Stimulated activated CD8-positive, alpha-beta memory T cell treated with anti-CD3 and anti-CD28 coated beads, Interleukin-4, amount 100 ng/mL, for 4 hours (primary cell): ENCODE measurements around the gene MTREX.

Experiments
- DNase-seq, 2 donors: peaks; one replicate each; pipeline ENCODE4 v3.0.0-alpha.2; 2020; ENCODE audit warnings: low read depth in 2 of 2, low spot score in 1 of 2

The MTREX gene

GRCh38 chr5:55427157-55427556 is 119.4 kb downstream of the MTREX start:
- no peak for DNase-seq

- DNase-seq = no peak
These were observed 121.4 kb downstream of the MTREX start for GRCh38 chr5:55429221-55429612.

- no peak for DNase-seq
These were observed 121.9 kb downstream of the MTREX start for GRCh38 chr5:55429613-55430253.

- DNase-seq = no peak
These were observed 124.8 kb downstream of the MTREX start for GRCh38 chr5:55432549-55432948.

GRCh38 chr5:55437452-55437851 is 129.7 kb downstream of the MTREX start:
- no peak for DNase-seq

GRCh38 chr5:55437859-55438206 is 130.0 kb downstream of the MTREX start:
- DNase-seq = no peak

- no peak for DNase-seq
These were observed 131.2 kb downstream of the MTREX start for GRCh38 chr5:55438998-55439397.

- DNase-seq = no peak
These were observed 132.4 kb downstream of the MTREX start for GRCh38 chr5:55440188-55440646.

GRCh38 chr5:55441107-55441771 is 133.4 kb downstream of the MTREX start:
- DNase-seq = no peak

- no peak for DNase-seq
These were observed 134.2 kb downstream of the MTREX start for GRCh38 chr5:55441954-55442353.

- no peak for DNase-seq
These were observed 138.0 kb downstream of the MTREX start for GRCh38 chr5:55445791-55446190.

GRCh38 chr5:55446640-55447351 is 139.0 kb downstream of the MTREX start:
- DNase-seq = no peak

GRCh38 chr5:55450050-55450765 is 142.4 kb downstream of the MTREX start:
- DNase-seq = no peak

GRCh38 chr5:55451976-55452375 is 144.2 kb downstream of the MTREX start:
- DNase-seq = no peak

- no peak for DNase-seq
These were observed 145.4 kb downstream of the MTREX start for GRCh38 chr5:55453211-55453610.

- no peak for DNase-seq
These were observed 146.5 kb downstream of the MTREX start for GRCh38 chr5:55454282-55454681.

- DNase-seq = no peak
These were observed 148.6 kb downstream of the MTREX start for GRCh38 chr5:55456216-55456895.

- DNase-seq = no peak
These were observed 151.8 kb downstream of the MTREX start for GRCh38 chr5:55459572-55459971.

GRCh38 chr5:55463613-55464012 is 155.8 kb downstream of the MTREX start:
- no peak for DNase-seq

- DNase-seq = no peak
These were observed 160.2 kb downstream of the MTREX start for GRCh38 chr5:55467862-55468551.

- no peak for DNase-seq
These were observed 162.1 kb downstream of the MTREX start for GRCh38 chr5:55469839-55470238.
